IMR-90 (cell line): Measurements from ENCODE around the gene SMIM7. TPM values are rescaled to one million over a fixed set of nuclear protein-coding genes. Genes with fewer than 3 reads are reported as not detected.
A peak's percentile ranks its signal among the peaks of the same experiment; 100 is the strongest.

Experiments used
- ATAC-seq: fragments of 200-7000 bp; cut with Tn5 transposase; 2 replicates; pipeline ENCODE4 v1.9.1; 2020; ENCODE audit warnings: low read depth, mild to moderate bottlenecking, moderate library complexity
- Bru-seq: library from RNA; stranded (reverse); fragments of 400-500 nt; gene quantifications from one replicate; lab custom pipeline; 2021; lab: Mats Ljungman, UMichigan
- BruChase-seq, 2 experiments: library from RNA; stranded (reverse); fragments of 400-500 nt; gene quantifications; one replicate each; lab custom pipeline; 2021; lab: Mats Ljungman, UMichigan
- BruUV-seq: library from RNA; stranded (reverse); fragments of 400-500 nt; replicated peaks from 2 replicates; lab custom pipeline; 2021; lab: Mats Ljungman, UMichigan
- CTCF ChIA-PET: fragments of 300-600 bp; formaldehyde crosslinking; extraction: SDS; loops from one replicate; lab custom pipeline; 2021; ENCODE audit warnings: antibody characterized with exemption; lab: Yijun Ruan, JAX
- POLR2A ChIA-PET: fragments of 300-600 bp; sonication (Branson Sonifier 250); formaldehyde crosslinking; loops from one replicate; lab custom pipeline; 2022; ENCODE audit warnings: antibody characterized with exemption; ENCODE audit not compliant: unreplicated experiment; lab: Charles Lee
- DNase-seq: peaks from one replicate; pipeline ENCODE4 v3.0.0; 2013
- H2AFZ ChIP-seq: replicated peaks from 2 replicates; pipeline ENCODE3; 2013; ENCODE audit warnings: low read length, mild to moderate bottlenecking; ENCODE audit not compliant: poor library complexity
- H2AK5ac ChIP-seq: 2 replicates; pipeline ENCODE4 v1.6.1; 2013; ENCODE audit warnings: low read depth, low read length, inconsistent platforms
- H2AK9ac ChIP-seq: replicated peaks from 2 replicates; pipeline ENCODE3; 2013; ENCODE audit warnings: mild to moderate bottlenecking, low read depth, low read length, moderate library complexity; ENCODE audit not compliant: poor library complexity
- H2BK120ac ChIP-seq: 2 replicates; pipeline ENCODE4 v1.6.1; 2013; ENCODE audit warnings: low read depth, low read length, inconsistent platforms
- H2BK15ac ChIP-seq: 3 replicates; pipeline ENCODE4 v1.6.1; 2013; ENCODE audit warnings: low read depth, low read length, inconsistent platforms
- H2BK20ac ChIP-seq: 2 replicates; pipeline ENCODE4 v1.6.1; 2013; ENCODE audit warnings: low read depth, mild to moderate bottlenecking, inconsistent platforms, low read length, moderate library complexity
- H2BK5ac ChIP-seq: 2 replicates; pipeline ENCODE4 v1.6.1; 2013; ENCODE audit warnings: mild to moderate bottlenecking, low read depth, low read length, inconsistent platforms; ENCODE audit not compliant: poor library complexity, severe bottlenecking
- H3K14ac ChIP-seq: replicated peaks from 2 replicates; pipeline ENCODE4 v1.6.1; 2013; ENCODE audit warnings: low read depth, low read length, inconsistent platforms
- H3K18ac ChIP-seq: 2 replicates; pipeline ENCODE4 v1.6.1; 2013; ENCODE audit warnings: low read depth, low read length, control low read depth
- H3K23ac ChIP-seq: 2 replicates; pipeline ENCODE4 v1.6.1; 2013; ENCODE audit warnings: low read depth, low read length, inconsistent platforms
- H3K27ac ChIP-seq: 2 replicates; pipeline ENCODE4 v1.5.1; 2013; ENCODE audit warnings: mild to moderate bottlenecking, control low read depth, low read length; ENCODE audit not compliant: insufficient read depth
- H3K27me3 ChIP-seq: 2 replicates; pipeline ENCODE4 v1.6.1; 2013; ENCODE audit warnings: low read length; ENCODE audit not compliant: control insufficient read depth, insufficient read depth
- H3K36me3 ChIP-seq: 2 replicates; pipeline ENCODE4 v1.6.1; 2013; ENCODE audit warnings: low read length, mixed read lengths; ENCODE audit not compliant: control insufficient read depth, insufficient read depth
- H3K4ac ChIP-seq: 2 replicates; pipeline ENCODE4 v1.6.1; 2013; ENCODE audit warnings: low read depth, low read length, inconsistent platforms
- H3K4me1 ChIP-seq: 2 replicates; pipeline ENCODE4 v1.6.1; 2013; ENCODE audit warnings: low read length, mixed read lengths; ENCODE audit not compliant: control insufficient read depth, insufficient read depth
- H3K4me2 ChIP-seq: 2 replicates; pipeline ENCODE4 v1.6.1; 2013; ENCODE audit warnings: low read depth, mild to moderate bottlenecking, control low read depth, low read length, moderate library complexity
- H3K4me3 ChIP-seq: 2 replicates; pipeline ENCODE4 v1.5.1; 2013; ENCODE audit warnings: low read depth, mild to moderate bottlenecking, control low read depth, low read length, moderate library complexity; ENCODE audit not compliant: insufficient read depth
- H3K56ac ChIP-seq: 2 replicates; pipeline ENCODE4 v1.6.1; 2013; ENCODE audit warnings: low read length, inconsistent platforms; ENCODE audit not compliant: insufficient read depth; ENCODE audit errors: extremely low read depth
- H3K79me1 ChIP-seq, 2 experiments: 2 replicates each; pipeline ENCODE4 v1.6.1; 2013; ENCODE audit warnings: low read length in 2 of 2, inconsistent platforms in 1 of 2, low read depth in 1 of 2
- H3K9ac ChIP-seq: 2 replicates; pipeline ENCODE4 v1.6.1; 2013; ENCODE audit warnings: low read depth, low read length, control low read depth
- H3K9me1 ChIP-seq: 2 replicates; pipeline ENCODE4 v1.6.1; 2013; ENCODE audit warnings: low read length, inconsistent platforms; ENCODE audit not compliant: insufficient read depth
- H3K9me3 ChIP-seq: 2 replicates; pipeline ENCODE4 v1.6.1; 2013; ENCODE audit warnings: low read length; ENCODE audit not compliant: control insufficient read depth, insufficient read depth
- H4K20me1 ChIP-seq: 2 replicates; pipeline ENCODE4 v1.6.1; 2013; ENCODE audit warnings: low read length, inconsistent platforms; ENCODE audit not compliant: insufficient read depth
- H4K5ac ChIP-seq: 2 replicates; pipeline ENCODE4 v1.6.1; 2013; ENCODE audit warnings: mild to moderate bottlenecking, low read depth, low read length, control low read depth
- H4K8ac ChIP-seq, 2 experiments: 2 replicates each; pipeline ENCODE4 v1.6.1; 2013; ENCODE audit warnings: low read depth in 2 of 2, low read length in 2 of 2, control low read depth in 1 of 2, inconsistent platforms in 1 of 2
- H4K91ac ChIP-seq: 2 replicates; pipeline ENCODE4 v1.6.1; 2013; ENCODE audit warnings: low read depth, low read length, inconsistent platforms; ENCODE audit not compliant: insufficient read depth
- BHLHE40 ChIP-seq: fragments of 150-350 bp; IDR thresholded peaks from 2 replicates; pipeline ENCODE4 v1.6.1; 2016; ENCODE audit warnings: mild to moderate bottlenecking, low read depth, low read length
- CEBPB ChIP-seq: IDR thresholded peaks from 2 replicates; pipeline ENCODE4 v1.6.1; 2012; ENCODE audit warnings: low read depth, low read length, improper control_type of control experiment
- FOS ChIP-seq: fragments of 150-350 bp; IDR thresholded peaks from 2 replicates; pipeline ENCODE4 v1.6.1; 2016; ENCODE audit warnings: low read depth, low read length
- MAFK ChIP-seq: IDR thresholded peaks from 2 replicates; pipeline ENCODE4 v1.6.1; 2012; ENCODE audit warnings: low read depth, low read length, improper control_type of control experiment
- MAZ ChIP-seq: IDR thresholded peaks from 2 replicates; pipeline ENCODE4 v1.6.1; 2012; ENCODE audit warnings: low read depth, mild to moderate bottlenecking, low read length, improper control_type of control experiment, moderate library complexity, borderline replicate concordance
- MXI1 ChIP-seq: IDR thresholded peaks from 2 replicates; pipeline ENCODE4 v1.6.1; 2012; ENCODE audit warnings: low read depth, mild to moderate bottlenecking, low read length, moderate library complexity, borderline replicate concordance
- NFE2L2 ChIP-seq: fragments of 150-350 bp; IDR thresholded peaks from 2 replicates; pipeline ENCODE4 v1.6.1; 2016; ENCODE audit warnings: low read depth, mild to moderate bottlenecking, low read length
- POLR2A ChIP-seq: IDR thresholded peaks from 2 replicates; pipeline ENCODE4 v1.6.1; 2012; ENCODE audit warnings: mild to moderate bottlenecking, low read depth, low read length
- RAD21 ChIP-seq: IDR thresholded peaks from 2 replicates; pipeline ENCODE4 v1.6.1; 2012; ENCODE audit warnings: low read length, improper control_type of control experiment
- RCOR1 ChIP-seq: IDR thresholded peaks from 2 replicates; pipeline ENCODE4 v1.6.1; 2012; ENCODE audit warnings: mild to moderate bottlenecking, low read length, improper control_type of control experiment; ENCODE audit not compliant: insufficient replicate concordance
- RFX5 ChIP-seq: IDR thresholded peaks from 2 replicates; pipeline ENCODE4 v1.8.0; 2012; ENCODE audit warnings: low read depth, mild to moderate bottlenecking, low read length, moderate library complexity
- SMC3 ChIP-seq: fragments of 150-350 bp; IDR thresholded peaks from 2 replicates; pipeline ENCODE4 v1.6.1; 2016; ENCODE audit warnings: low read depth, mild to moderate bottlenecking, antibody characterized with exemption, low read length, moderate library complexity
- USF2 ChIP-seq: fragments of 150-350 bp; IDR thresholded peaks from 2 replicates; pipeline ENCODE4 v1.6.1; 2017; ENCODE audit warnings: mild to moderate bottlenecking, antibody characterized with exemption, low read length, low read depth
- WGBS, 2 experiments: methylation state at CpG; one replicate each; pipeline versions ENCODE4 v1.1.5 to v1.1.7; 2013; ENCODE audit warnings: missing lambda C conversion rate in 2 of 2; ENCODE audit not compliant: insufficient read length in 1 of 2; ENCODE audit errors: extremely low coverage in 2 of 2; 5-methylcytosine and 5-hydroxymethylcytosine counted together
- dilution Hi-C: fragments of 300-500 bp; cut with HindIII; formaldehyde crosslinking; loops from one replicate; pipeline ENCODE4 v1.14.3; 2018; ENCODE audit warnings: low sequenced_read_pairs; ENCODE audit not compliant: unreplicated experiment
- in situ Hi-C: fragments of 300-500 bp; cut with MboI; formaldehyde crosslinking; loops from 3 replicates; pipeline ENCODE4 v1.14.3; 2019; ENCODE audit warnings: low sequenced_read_pairs, inconsistent platforms, mixed read lengths
- intact Hi-C: fragments of 100-400 bp; cut with micrococcal nuclease; formaldehyde crosslinking; loops from 2 replicates; pipeline ENCODE4 v1.10.0; 2022
- long read RNA-seq: library from polyadenylated mRNA; unstranded; transcript quantifications from one replicate; pipeline ENCODE4 v2.0.0, GENCODE V29; 2021; ENCODE audit not compliant: unreplicated experiment
- polyA plus RNA-seq, 3 experiments: library from polyadenylated mRNA; depleted of rRNA; stranded (reverse); fragments of >200 nt; gene quantifications; 2 replicates each; pipeline ENCODE4 v1.2.3, GENCODE V29; 2012; ENCODE audit warnings: low replicate concordance in 1 of 3
- total RNA-seq: library from RNA; depleted of rRNA; stranded (reverse); fragments of >200 nt; gene quantifications from 2 replicates; pipeline ENCODE4 v1.2.3, GENCODE V29; 2012; rRNA removed

The SMIM7 gene
- total RNA-seq (55.7 and 68.6 TPM in 2 replicates), polyA plus RNA-seq (2012; rRNA removed) (64.8 and 66.5 TPM in 2 replicates), Bru-seq, nascent RNA (percentile 93 among the genes with signal in this experiment), BruChase-seq, experiment 1, labeled RNA remaining after a 6-hour chase (percentile 99 among the genes with signal in this experiment), BruChase-seq, experiment 2, labeled RNA remaining after a 2-hour chase (percentile 97 among the genes with signal in this experiment)
- 32.4 and 73.7 TPM in 2 replicates for polyA plus RNA-seq (2012; cell fraction: cytosol; rRNA removed)
- polyA plus RNA-seq (2012; cell fraction: nucleus; rRNA removed; ENCODE audit: low replicate concordance): 15.9 and 45.2 TPM in 2 replicates
- long read RNA-seq, transcript SMIM7-207 (6 exons, 1,126 nt): minor isoform, 6 of 71 reads
- long read RNA-seq, transcript SMIM7-208 (5 exons, 2,776 nt): major isoform, 40 of 71 reads
- long read RNA-seq, partial matches to known transcripts: 3 of 71 reads
- long read RNA-seq, other reads (novel, unspliced or antisense): 10 of 71 reads

DNA sequence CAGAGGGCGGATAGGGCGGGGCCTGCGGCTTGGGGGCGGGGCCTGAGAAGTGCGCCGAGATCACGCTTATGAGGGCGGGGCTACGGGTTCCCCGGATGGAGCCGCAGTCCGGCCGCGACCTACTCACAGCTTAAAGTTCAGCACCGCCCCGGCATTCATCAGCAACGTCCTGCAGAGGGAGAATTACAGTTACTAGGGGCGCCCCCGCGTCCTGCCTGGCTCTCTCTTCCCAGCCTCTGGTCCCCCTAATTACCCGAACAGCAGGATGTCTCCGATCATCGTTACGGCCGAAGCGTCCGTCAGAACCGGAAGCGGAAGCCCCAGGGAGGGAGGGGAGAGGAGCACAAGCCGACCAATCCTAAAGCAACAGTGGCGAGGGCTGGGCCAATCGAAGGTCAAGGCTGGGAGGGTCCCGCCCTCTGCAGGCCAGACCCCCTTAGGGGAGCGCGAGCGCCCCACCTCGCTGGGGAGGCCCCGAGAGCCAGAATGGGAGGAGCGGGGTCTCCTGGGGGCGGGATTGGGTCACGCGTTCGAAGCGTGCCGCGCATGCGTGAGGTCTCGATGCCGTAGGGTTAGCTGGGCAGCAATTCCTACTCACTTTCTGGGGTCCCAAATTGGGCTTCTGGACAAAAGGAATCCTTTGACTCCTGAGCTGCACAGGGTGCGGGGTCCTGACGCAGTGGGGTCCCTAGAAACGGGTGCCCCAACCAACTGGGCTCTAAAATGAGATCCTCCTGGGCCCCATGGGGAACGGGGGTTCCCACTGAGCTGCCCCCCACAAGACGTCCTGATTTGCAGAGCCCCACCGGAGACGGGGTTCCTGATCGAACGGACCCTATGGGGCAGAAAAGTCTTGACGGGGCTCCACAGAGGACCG, at the start of gene SMIM7:
Gene SMIM7 (minus strand): TSS at position 313 of the 877 bp plus-strand sequence. CDS start 34 bp downstream, at position 279.
- Histone ChIP-seq H3K9ac (peak within 1 kb of the TSS; percentile 92), H2BK15ac (no peak within 1 kb of the TSS), H4K5ac (peak within 1 kb of the TSS; percentile 94), H2BK5ac (peak within 1 kb of the TSS; percentile 93), H2AK9ac (peak within 1 kb of the TSS; percentile 93), H3K4me3 (peak within 1 kb of the TSS; percentile 83), H3K4me2 (peak within 1 kb of the TSS; percentile 91), H3K4ac (peak within 1 kb of the TSS; percentile 93), H3K79me1 (peaks cover 27 to 43% of the 10 kb centered on the region in 2 experiments), H2BK120ac (peak within 1 kb of the TSS; percentile 78; the same call in 1 of the 2 replicates), H4K91ac (peak within 1 kb of the TSS; percentile 93), H3K56ac (peak within 1 kb of the TSS; percentile 96), H3K18ac (peak within 1 kb of the TSS; percentile 93), H2BK20ac (no peak within 1 kb of the TSS), H3K36me3 (peaks cover 19% of the 10 kb centered on the region), H3K27ac (peak within 1 kb of the TSS; percentile 94), H3K23ac (peak within 1 kb of the TSS; percentile 55), H4K8ac (peak within 1 kb of the TSS; percentile 75 to 94), H3K9me3 (no peaks in the 10 kb centered on the region), H3K4me1 (no peaks in the 10 kb centered on the region), H2AK5ac (peak within 1 kb of the TSS; percentile 35; the same call in 1 of the 2 replicates), H3K27me3 (no peaks in the 10 kb centered on the region), H3K14ac (peak within 1 kb of the TSS; percentile 95), H3K9me1 (peaks cover 21% of the 10 kb centered on the region), H2AFZ (peak within 1 kb of the TSS; percentile 97), H4K20me1 (peaks cover 38% of the 10 kb centered on the region)
- ChIA-PET POLR2A (interaction anchor here (0.6 to 1.1 kb wide), 2 partner anchors 32 to 191 kb away, joined by 5 read pairs; partner anchors contain the start of gene MED26), CTCF (no interaction called here)
- dilution Hi-C loops: no loop called here
- in situ Hi-C loops: no loop called here
- WGBS, 2 experiments: 1% methylated on average over 19 of the region's 60 CpGs; no CpG with 5 or more reads in 1 of the 2 experiments
- intact Hi-C loops: no loop called here
- ATAC-seq: peak; percentile 98
- no TSS peak for BruUV-seq
- peak; percentile 98 for DNase-seq
- TF ChIP-seq SMC3 (no peak), MAZ (peak; percentile 99), BHLHE40 (peak; percentile 96), FOS (peak; percentile 42; the same call in 1 of the 2 replicates), RCOR1 (no peak), USF2 (peak; percentile 53), MAFK (no peak), RFX5 (no peak), MXI1 (no peak), NFE2L2 (no peak), RAD21 (no peak), POLR2A (peak; percentile 80), CEBPB (0 out of 2 replicates have a peak, but pooled peaks have one; percentile 1)
